Central memory CD4-positive, alpha-beta T cell (primary cell): Measurements from ENCODE around the gene ARL4A.
"Not testable (repeated sequence)": the region's sequence is repeated elsewhere in the genome, so short reads cannot be mapped to it uniquely, and the experiment has no call there.

ENCODE experiments used
- DNase-seq: peaks from one replicate; pipeline ENCODE4 v3.0.0; 2022

ARL4A gene

DNA sequence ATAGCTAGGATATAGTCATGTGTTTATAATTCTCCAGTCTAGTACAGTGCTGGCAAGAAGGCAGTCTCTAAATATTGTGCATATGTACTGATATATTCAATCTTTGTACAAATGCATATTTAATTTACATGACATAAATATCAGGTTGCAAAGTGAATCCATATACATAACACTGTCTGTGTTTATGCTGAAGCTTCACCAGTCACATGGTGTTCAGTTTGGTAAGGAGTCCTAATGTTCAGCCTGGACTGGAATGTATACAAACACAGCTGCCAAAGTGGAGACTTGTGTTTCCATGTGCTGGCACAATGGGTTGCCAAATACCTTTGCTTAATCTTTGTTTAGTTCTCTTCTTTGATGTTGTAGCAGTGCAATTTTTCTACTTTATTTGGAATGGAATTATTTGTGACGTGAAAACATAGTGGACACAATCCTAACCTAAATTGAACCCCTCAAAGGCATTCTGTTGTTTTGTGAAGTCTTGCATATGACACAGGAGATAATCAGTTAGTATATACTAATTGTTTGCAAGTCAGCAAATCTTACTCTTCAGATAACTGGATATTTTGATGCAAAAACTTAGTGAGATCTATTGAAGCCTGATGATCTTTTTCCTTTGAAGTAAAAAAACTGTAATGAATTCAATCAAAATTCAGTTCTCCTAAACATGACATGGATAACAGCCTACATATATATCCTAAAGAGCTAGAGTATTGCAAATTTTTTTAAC is 17.3 kb upstream of the ARL4A start:
- DNase-seq: no peak

GRCh38 chr7:12670743-12671520 is 16.5 kb upstream of the ARL4A start:
- no peak for DNase-seq

DNA sequence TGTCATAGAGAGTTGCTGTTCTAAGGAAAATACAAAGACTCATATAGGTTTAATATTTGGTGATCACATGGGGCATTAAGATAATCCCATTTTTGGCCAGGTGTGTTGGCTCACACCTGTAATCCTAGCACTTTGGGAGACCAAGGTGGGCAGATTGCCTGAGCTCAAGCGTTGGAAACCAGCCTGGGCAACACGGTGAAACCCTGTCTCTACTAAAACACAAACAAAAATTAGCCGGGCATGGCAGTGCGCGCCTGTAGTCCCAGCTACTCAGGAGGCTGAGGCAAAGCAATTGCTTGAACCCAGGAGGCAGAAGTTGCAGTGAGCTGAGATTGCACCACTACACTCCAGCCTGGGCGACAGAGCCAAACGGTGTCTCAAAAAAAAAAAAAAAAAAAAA is 14.0 kb upstream of the ARL4A start:
- DNase-seq: not testable (repeated sequence)

DNA sequence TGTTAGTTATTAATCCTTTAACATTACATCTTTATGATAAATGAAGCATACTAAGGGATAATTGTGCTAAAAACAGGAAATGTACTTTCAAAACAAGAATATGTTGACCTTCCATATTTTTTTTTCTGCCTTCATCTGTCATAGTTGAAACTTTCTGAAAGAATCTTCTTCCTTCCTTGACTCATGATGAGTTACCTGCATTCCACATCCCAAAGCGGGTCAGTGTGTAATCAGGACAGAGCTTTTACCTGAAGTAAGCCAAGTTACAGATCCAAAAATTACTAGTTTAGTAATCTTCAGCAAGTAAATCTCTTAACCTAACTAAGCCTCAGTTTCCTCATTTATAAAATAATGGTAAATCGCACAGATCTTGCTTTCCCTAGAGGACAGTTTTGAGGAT is 13.4 kb upstream of the ARL4A start:
- no peak for DNase-seq

- DNase-seq: peak; percentile 69
These were observed 12.6 kb upstream of the ARL4A start for GRCh38 chr7:12674861-12675260.

- no peak for DNase-seq
These were observed 3.5 kb upstream of the ARL4A start for GRCh38 chr7:12683678-12684585.

DNA sequence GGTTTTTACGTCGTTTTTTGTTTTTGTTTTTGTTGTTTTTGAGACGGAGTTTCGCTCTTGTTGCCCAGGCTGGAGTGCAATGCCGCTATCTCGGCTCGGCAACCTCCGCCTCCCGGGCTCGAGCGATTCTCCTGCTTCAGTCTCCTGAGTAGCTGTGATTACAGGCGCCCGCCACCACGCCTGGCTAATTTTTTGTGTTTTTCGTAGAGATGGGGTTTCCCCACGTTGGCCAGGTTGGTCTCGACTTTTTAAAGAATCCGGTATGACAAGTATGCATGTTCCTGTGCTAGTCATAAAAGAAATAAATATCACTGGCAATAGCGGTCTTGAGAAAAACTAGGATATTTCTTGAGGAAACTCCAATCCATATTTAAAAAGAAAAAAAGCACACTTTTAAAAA is 2.7 kb upstream of the ARL4A start:
- no peak for DNase-seq

DNA sequence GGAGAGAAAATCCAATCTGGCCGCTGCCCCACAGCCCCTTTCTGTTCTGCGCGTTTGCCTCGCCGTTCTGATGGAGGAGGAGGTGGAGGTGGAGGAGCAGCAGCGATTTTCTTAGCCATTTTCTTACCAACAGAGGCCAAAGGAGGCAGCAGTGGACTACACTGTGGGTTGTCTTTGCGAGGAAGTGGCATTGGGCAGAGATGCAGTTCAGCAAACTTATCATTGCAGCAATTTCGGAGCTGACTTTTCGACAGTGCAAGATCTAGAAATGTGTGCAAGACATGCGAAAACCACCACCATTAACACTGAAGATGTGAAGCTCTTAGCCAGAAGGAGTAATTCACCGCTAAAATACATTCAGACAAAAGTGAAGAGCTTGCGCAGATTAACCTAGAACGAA is 1.9 kb upstream of the ARL4A start:
- peak; percentile 42 for DNase-seq

DNA sequence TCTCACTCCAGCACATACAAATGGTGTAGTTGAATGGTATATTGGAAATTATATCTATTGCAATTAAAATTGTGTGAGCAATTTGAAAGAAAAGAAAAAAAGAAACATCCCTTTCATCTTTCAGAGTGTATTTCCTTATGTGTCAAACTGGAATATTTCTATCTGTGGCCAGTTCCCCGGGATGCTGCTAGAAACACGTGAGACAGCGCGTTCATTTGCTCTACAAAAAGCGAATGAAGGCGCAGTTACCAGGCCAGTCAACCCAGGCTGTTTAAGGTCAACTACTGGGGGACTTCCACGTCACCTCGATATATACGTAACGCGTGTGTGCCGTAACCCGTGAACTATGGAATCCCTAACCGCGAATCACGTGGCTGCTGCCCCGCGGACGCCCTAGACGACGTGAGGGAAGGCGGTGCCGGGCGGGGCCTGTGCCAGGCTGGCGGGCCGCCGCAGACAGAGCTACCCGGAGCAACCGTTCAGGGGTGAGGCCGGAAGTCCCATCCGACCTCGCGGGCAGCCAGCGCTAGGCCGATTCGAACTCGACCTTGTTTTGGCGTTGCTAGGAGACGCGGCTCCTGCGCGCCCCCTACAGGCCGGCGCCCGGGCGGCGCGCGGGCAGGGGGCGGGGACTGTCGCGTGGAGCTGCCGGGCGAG is 1.1 kb upstream of the ARL4A start:
- peak; percentile 99 for DNase-seq

DNA sequence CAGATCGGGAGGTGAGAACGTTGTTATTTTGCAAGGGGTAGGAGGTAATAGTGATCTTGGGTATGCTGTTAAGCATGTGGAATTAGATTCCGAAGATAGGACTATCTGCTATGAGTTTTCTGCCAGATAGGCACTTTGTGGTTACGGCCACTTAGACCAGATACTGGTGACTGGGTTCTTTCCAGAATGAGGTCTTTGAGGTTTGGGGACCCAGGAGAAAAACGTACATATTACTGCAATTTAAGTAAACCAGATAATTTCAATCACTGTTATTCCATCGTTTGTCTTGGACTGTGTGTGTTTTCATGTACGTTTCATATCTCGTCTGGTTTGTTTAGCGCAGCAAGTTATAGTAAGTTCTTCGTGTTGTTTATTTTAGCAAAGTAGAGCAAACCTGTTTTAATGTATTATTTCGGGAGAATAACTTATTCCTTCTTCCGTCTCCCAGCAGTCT is 312 bp downstream of the ARL4A start:
- no peak for DNase-seq

DNA sequence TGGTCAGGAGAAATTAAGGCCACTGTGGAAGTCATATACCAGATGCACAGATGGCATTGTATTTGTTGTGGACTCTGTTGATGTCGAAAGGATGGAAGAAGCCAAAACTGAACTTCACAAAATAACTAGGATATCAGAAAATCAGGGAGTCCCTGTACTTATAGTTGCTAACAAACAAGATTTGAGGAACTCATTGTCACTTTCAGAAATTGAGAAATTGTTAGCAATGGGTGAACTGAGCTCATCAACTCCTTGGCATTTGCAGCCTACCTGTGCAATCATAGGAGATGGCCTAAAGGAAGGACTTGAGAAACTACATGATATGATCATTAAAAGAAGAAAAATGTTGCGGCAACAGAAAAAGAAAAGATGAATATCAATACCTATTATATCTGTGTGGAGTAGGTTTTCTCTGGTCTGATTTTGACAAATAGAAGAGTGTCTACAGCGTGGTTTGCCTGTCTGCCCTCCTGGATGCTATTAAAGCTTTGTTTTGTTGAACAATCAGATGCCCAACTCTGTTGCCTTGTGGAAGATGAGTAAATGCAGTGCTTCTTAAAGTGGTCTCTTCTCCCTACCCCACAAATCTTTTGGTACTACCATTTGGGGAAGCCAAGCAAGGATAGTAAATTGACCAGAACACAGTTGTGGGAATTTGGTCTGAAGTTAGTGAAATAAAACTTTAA is 1.2 kb downstream of the ARL4A start:
- not testable (repeated sequence) for DNase-seq

DNA sequence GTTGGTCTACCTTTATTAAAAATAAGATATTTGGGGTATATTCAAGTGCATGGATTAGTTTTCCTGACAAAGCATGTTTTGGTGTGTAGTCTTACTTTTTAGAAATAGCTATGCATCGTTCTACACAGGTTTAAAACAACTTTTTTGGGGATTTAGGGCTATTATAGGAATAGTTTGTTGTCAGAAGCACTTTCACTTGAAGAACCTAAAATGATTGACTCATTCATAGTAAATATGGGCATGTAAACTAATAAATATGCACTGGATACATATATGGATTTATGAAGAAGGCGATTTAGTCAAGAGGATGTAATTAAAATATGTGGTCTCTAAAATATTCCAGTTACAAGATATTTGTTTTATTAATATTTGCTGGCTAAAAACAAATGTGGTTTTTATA is 2.0 kb downstream of the ARL4A start:
- no peak for DNase-seq

GRCh38 chr7:12690041-12690878 is 2.8 kb downstream of the ARL4A start:
- DNase-seq: no peak

- not testable (repeated sequence) for DNase-seq
These were observed 4.0 kb downstream of the ARL4A start for GRCh38 chr7:12691388-12691787.

GRCh38 chr7:12692035-12692434 is 4.6 kb downstream of the ARL4A start:
- DNase-seq: no peak

DNA sequence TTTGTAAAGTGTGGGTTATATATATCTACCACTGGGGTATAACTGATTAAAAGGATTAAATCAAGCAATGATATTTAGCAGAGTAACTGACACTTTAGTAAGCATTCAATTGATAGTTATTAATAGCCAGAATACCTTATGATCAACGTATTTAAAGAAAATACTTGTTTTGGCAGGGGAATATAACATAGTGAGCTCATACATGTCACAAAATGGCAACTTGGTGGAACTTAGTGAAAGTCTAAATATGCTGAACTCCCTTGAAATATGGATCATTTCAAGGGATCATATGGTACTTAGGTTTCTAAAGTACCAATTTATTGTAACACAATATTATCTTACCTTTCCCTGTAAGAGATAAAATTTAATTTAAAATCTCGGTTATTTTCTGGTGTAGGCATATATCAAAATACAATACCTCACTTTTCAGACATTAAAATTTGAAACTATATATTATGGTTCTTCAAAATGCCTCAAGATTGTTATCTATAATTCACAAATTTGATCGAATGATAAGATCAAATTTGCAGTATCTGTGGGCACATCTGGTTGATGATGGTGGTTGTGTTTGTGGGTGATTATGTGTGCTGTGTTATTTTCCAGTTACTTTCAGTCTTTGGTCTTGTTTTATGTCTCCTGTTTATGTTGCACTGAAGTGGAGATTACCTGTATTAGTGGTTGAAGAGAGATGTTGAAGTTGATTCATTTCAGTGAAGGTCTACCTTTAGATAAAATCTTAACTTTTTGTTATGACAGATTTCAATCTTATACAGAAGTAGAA is 5.2 kb downstream of the ARL4A start:
- no peak for DNase-seq

- DNase-seq: no peak
These were observed 7.4 kb downstream of the ARL4A start for GRCh38 chr7:12694817-12695216.

DNA sequence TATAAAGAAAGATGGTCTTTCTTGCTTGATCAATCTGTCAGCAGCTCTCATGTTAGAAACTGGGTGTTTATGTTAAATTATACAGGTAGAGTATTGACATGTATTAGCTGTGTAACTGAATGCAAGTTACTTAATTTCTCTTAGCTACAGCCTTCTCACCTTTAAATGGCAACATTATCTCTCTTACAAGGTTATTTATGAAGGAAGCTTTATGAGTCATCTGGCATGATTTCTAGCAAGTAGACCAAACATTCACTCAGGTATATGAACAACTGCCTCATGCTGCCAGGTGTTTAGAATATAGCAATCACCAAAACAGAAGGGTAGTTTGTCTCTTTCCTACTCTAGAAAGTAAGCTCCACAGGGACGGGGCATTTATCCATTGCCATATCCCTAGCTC is 8.5 kb downstream of the ARL4A start:
- no peak for DNase-seq

- DNase-seq: no peak
These were observed 11.9 kb downstream of the ARL4A start for GRCh38 chr7:12699299-12699698.

DNA sequence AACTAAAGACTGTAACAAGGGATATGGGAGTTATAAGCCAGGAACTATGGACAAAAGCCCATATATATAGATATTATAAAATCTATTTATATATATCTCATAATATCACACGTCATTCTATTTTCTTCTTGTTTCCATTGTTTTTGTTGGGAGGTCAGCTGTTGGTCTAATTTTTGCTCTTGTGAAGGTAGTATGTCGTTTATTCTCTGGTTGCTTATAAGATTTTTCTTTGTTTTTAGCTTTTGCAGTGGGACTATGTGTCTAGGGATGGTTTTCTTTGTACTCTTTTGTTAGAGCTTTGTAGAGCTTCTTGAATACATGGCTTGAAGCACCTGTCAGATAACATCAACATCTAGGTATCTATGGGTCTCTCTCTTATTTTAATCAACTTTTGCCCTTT is 14.0 kb downstream of the ARL4A start:
- DNase-seq: no peak
